Mesothelial cell of epicardium (in vitro differentiated cells): ENCODE data around the gene NEU3. TPM values are rescaled to one million over a fixed set of nuclear protein-coding genes. Genes with fewer than 3 reads are reported as not detected.

Experiments
- DNase-seq, 2 experiments: peaks; one replicate each; pipeline ENCODE4 v3.0.0; 2021; ENCODE audit warnings: low spot score in 2 of 2; ENCODE audit not compliant: unreplicated experiment in 2 of 2
- H3K27ac Mint-ChIP-seq: 2 replicates; pipeline ENCODE4 v1.8.0; 2021; ENCODE audit warnings: mixed read lengths
- H3K27me3 Mint-ChIP-seq: 2 replicates; pipeline ENCODE4 v1.8.0; 2021; ENCODE audit warnings: low read depth, mixed read lengths
- H3K36me3 Mint-ChIP-seq: 2 replicates; pipeline ENCODE4 v1.8.0; 2021; ENCODE audit warnings: mixed read lengths
- H3K4me1 Mint-ChIP-seq: 2 replicates; pipeline ENCODE4 v1.8.0; 2021; ENCODE audit warnings: mixed read lengths
- H3K4me3 Mint-ChIP-seq: 2 replicates; pipeline ENCODE4 v1.8.0; 2021; ENCODE audit warnings: mild to moderate bottlenecking, moderate library complexity, mixed read lengths
- H3K9me3 Mint-ChIP-seq: 2 replicates; pipeline ENCODE4 v1.8.0; 2021; ENCODE audit warnings: mixed read lengths
- total RNA-seq: library from RNA; stranded (reverse); gene quantifications from 3 replicates; pipeline ENCODE4 v1.2.1, GENCODE V29; 2021
- TF ChIP-seq, protein P1 (sequence below): fragments of 200-600 bp; sonication (generic); IDR thresholded peaks from one replicate; pipeline ENCODE4 v1.5.0; 2021; ENCODE audit warnings: antibody characterized with exemption; ENCODE audit not compliant: unreplicated experiment

Gene NEU3
- total RNA-seq, 1 donor from 2014 or later, result 12.0 TPM

DNA sequence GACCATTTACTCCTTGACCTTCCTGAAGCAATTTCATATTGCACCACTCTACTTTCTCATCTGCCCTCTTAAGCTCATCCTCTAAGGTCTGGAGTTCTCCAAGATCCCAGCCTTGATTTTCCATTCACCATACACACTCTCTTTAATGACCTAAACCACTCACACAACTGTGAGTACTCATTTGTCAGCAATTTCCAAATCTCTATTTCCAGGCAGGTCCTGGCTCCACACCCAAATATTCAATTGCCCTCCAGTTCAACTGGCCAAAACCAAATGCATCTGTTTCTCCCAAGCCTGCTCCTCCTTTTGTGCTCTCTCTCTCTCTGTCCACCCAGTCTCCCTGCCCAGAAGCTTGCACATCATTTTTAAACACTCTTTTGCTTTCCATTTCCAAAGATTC, 39.6 kb downstream of the NEU3 start:
- DNase-seq, result no peak
- Mint-ChIP-seq H3K9me3 (no peaks in the 10 kb centered on the region), H3K4me3 (no peak overlapping the region), H3K27ac (no peak overlapping the region), H3K27me3 (peaks cover 14% of the 10 kb centered on the region), H3K36me3 (no peaks in the 10 kb centered on the region), H3K4me1 (peaks cover 3% of the 10 kb centered on the region)
- TF ChIP-seq, protein P1, sequence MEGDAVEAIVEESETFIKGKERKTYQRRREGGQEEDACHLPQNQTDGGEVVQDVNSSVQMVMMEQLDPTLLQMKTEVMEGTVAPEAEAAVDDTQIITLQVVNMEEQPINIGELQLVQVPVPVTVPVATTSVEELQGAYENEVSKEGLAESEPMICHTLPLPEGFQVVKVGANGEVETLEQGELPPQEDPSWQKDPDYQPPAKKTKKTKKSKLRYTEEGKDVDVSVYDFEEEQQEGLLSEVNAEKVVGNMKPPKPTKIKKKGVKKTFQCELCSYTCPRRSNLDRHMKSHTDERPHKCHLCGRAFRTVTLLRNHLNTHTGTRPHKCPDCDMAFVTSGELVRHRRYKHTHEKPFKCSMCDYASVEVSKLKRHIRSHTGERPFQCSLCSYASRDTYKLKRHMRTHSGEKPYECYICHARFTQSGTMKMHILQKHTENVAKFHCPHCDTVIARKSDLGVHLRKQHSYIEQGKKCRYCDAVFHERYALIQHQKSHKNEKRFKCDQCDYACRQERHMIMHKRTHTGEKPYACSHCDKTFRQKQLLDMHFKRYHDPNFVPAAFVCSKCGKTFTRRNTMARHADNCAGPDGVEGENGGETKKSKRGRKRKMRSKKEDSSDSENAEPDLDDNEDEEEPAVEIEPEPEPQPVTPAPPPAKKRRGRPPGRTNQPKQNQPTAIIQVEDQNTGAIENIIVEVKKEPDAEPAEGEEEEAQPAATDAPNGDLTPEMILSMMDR, result no peak

DNA sequence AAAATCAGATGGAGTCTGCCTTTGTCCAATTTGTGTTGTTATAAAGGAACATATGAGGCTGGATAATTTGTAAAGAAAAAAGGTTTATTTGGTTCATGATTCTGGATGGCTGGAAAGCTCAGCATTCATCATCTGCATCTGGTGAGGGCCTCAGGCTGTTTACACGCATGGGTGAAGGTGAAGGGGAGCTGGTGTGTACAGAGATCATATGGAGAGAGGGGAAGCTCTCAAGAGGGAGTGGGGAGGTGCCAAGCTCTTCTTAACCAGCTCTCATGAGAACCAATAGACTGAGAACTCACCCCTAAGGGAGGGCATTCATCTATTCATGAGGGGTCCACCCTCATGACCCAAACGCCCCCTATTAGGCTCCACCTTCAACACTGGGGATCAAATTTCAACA, 40.0 kb downstream of the NEU3 start:
- peaks cover 3% of the 10 kb centered on the region for H3K4me1 Mint-ChIP-seq
- TF ChIP-seq, protein P1, result no peak
- H3K4me3 Mint-ChIP-seq, result no peak overlapping the region
- peaks cover 14% of the 10 kb centered on the region for H3K27me3 Mint-ChIP-seq
- H3K9me3 Mint-ChIP-seq, result no peaks in the 10 kb centered on the region
- H3K27ac Mint-ChIP-seq, result no peak overlapping the region
- DNase-seq, result no peak
- H3K36me3 Mint-ChIP-seq, result no peaks in the 10 kb centered on the region

DNA sequence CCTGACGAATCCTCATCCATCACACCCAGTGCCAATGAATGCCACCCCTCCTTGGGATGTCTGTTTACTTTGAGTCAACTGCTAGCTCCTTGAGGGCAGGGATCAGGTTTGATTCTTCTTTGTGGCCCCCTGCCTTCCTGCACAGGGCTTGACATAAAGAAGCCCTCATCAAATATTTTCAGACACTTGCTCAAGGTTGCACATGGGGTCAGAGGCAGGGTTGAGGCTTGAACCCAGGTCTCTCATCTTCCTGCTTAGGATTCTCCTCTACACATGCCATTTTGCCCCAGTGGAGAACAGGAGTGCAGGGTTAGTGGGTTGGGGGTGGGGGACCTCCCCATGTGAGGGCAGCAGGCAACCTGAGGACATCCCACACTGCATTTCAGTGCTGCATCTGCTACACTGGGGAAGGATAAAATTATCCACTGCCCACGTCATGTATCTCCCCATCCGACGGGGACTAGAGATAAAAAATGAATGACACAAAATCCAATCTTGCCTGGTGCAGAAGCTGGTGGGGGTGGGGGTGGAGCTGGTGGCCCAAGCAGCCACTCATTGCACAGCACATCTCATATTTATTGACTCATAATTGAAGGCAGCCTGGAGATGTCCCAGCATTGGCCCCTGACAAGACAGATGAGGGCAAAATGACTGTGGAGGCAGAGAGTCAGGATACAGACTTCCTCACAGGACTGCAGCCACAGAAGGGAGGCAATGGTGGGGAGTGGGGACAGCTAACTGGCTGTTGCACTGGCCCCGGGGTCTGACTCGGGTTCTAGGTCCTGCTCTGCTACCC, 41.3 kb downstream of the NEU3 start:
- Mint-ChIP-seq H3K27ac (no peak overlapping the region), H3K27me3 (peaks cover 14% of the 10 kb centered on the region), H3K9me3 (no peaks in the 10 kb centered on the region), H3K4me3 (no peak overlapping the region), H3K4me1 (peaks cover 2% of the 10 kb centered on the region), H3K36me3 (no peaks in the 10 kb centered on the region)
- TF ChIP-seq, protein P1, result no peak
- no peak for DNase-seq

DNA sequence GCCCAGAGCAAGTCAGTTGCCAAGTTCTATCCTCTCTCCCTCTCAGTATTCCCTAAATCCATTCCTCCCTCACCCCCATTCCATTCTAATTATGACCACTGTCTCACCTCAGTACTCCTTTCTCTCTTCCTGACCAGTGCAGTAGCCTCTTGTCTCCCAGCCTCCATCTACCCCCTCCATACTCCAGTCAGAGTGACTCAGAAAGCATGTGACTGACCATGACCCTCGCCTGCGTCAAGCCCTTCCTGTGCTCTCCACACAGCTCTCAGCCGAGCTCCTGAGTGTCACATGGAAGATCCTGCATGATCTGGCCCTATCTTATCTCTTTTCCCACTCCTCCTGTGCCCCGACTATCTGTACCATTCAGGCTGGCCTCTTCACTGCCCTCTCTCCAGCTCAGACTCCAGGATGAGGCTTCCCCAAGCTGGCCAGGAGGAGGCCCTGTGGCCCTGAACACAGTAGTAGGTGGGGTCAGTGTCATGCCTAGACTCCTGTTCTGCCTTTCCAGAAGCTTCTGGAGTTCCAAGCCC, 42.6 kb downstream of the NEU3 start:
- TF ChIP-seq, protein P1, result no peak
- H3K27ac Mint-ChIP-seq, result no peak overlapping the region

DNA sequence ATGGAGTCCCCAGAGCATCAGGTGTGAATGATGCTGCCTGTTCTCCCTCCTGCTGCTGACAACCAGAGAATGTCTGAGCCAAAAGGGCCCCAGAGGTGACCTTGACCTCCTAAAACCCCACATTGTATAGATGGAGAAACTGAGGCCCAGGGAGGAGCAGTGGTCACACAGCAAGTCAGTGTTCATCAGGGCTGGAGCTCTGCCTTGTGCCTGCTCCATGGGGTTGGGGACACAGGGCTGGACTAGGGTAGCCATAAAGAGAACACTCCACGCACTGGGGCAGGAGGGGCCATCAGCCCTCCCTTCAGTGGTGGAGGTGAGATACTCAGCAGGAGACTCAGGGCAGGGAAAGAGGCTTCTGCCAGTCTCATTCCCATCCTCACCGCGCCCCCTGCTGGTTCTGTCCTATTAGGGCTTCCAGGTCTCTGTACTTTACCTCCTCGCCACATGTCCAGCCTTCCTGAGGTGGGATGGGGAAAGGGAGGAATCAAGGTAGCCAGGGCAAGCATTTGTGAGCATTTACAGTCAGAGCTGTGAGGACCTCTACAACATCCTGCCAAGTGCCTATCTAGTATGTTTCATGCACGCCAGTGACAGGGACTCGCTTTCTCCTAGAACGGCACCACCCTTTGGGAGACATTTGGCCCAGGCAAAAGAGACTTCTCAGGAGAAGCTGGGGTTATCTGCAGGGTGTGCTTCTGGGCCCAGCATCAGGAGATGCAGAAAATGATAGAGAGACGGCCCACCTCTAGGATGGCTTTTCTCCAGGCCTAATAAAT, 43.2 kb downstream of the NEU3 start:
- no peak overlapping the region for H3K4me3 Mint-ChIP-seq
- no peaks in the 10 kb centered on the region for H3K9me3 Mint-ChIP-seq
- TF ChIP-seq, protein P1, result peak; percentile 68
- H3K27me3 Mint-ChIP-seq, result peaks cover 12% of the 10 kb centered on the region
- H3K27ac Mint-ChIP-seq, result no peak overlapping the region
- DNase-seq, result peak; percentile 66 to 85
- H3K4me1 Mint-ChIP-seq, result peaks cover 14% of the 10 kb centered on the region
- H3K36me3 Mint-ChIP-seq, result no peaks in the 10 kb centered on the region

More for the DNA sequence above, 42.6 kb downstream of the NEU3 start:
- H3K36me3 Mint-ChIP-seq, result no peaks in the 10 kb centered on the region
- no peaks in the 10 kb centered on the region for H3K9me3 Mint-ChIP-seq
- H3K27me3 Mint-ChIP-seq, result peaks cover 14% of the 10 kb centered on the region
- no peak for DNase-seq
- peaks cover 10% of the 10 kb centered on the region for H3K4me1 Mint-ChIP-seq
- no peak overlapping the region for H3K4me3 Mint-ChIP-seq
